ENCODE results near the gene DNAJC11.
A peak's percentile ranks its signal among the peaks of the same experiment; 100 is the strongest.

Gene DNAJC11

GRCh38 chr1:6624710-6625583 lies 76.7 kb downstream of the DNAJC11 start, which contains the start of gene THAP3:
Gene THAP3, plus strand, starts transcription at chr1:6624868. Its CDS starts 351 bp downstream, at chr1:6625219.
- peak within 1 kb of the TSS; percentile 84 for H3K9ac ChIP-seq (ENCODE audit: low read depth, low read length)
- ATAC-seq (ENCODE audit: insufficient read depth, low read depth) = peak; percentile 96
- peak within 1 kb of the TSS; percentile 59 for H3K27ac ChIP-seq (ENCODE audit: low read length)
- H3K9me3 ChIP-seq (ENCODE audit: insufficient read depth, low read length, severe bottlenecking) = no peaks in the 10 kb centered on the region
- H2AFZ ChIP-seq (ENCODE audit: low read depth, low read length) = peak within 1 kb of the TSS; percentile 73
- peaks cover 61% of the 10 kb centered on the region for H3K79me2 ChIP-seq (ENCODE audit: insufficient read depth, low read length)
- H3K36me3 ChIP-seq (ENCODE audit: insufficient read depth, low read length) = peaks cover 77% of the 10 kb centered on the region
- peaks cover 25% of the 10 kb centered on the region for H3K4me1 ChIP-seq (ENCODE audit: insufficient read depth, low read length)
- peak within 1 kb of the TSS; percentile 76 for H3K4me2 ChIP-seq (ENCODE audit: insufficient read depth, low read length)
- TF ChIP-seq EZH2 (IDR thresholded peaks at IDR 0.05; ENCODE audit: borderline replicate concordance, low read depth, low read length, severe bottlenecking) (no peak), CTCF (IDR thresholded peaks at IDR 0.05; ENCODE audit: borderline replicate concordance, extremely low read depth, low read length, poor library complexity, severe bottlenecking) (peak; percentile 45)
- H4K20me1 ChIP-seq (ENCODE audit: insufficient read depth, low read length) = peaks cover 63% of the 10 kb centered on the region
- no peaks in the 10 kb centered on the region for H3K27me3 ChIP-seq (ENCODE audit: insufficient read depth, low read length, poor library complexity)
- peak; percentile 89 for DNase-seq
- peak within 1 kb of the TSS; percentile 49 to 70; a peak in 3 of 4 replicates for H3K4me3 ChIP-seq (ENCODE audit: low read depth in 1 of 2, low read length in 2 of 2)

- peaks cover 25% of the 10 kb centered on the region for H3K4me1 ChIP-seq (ENCODE audit: insufficient read depth, low read length)
- no peak overlapping the region for H3K4me2 ChIP-seq (ENCODE audit: insufficient read depth, low read length)
- no peak overlapping the region for H2AFZ ChIP-seq (ENCODE audit: low read depth, low read length)
- no peaks in the 10 kb centered on the region for H3K9me3 ChIP-seq (ENCODE audit: insufficient read depth, low read length, severe bottlenecking)
- peaks cover 78% of the 10 kb centered on the region for H3K36me3 ChIP-seq (ENCODE audit: insufficient read depth, low read length)
- H4K20me1 ChIP-seq (ENCODE audit: insufficient read depth, low read length) = peaks cover 63% of the 10 kb centered on the region
- peaks cover 64% of the 10 kb centered on the region for H3K79me2 ChIP-seq (ENCODE audit: insufficient read depth, low read length)
- H3K4me3 ChIP-seq (ENCODE audit: low read depth in 1 of 2, low read length in 2 of 2) = no peak overlapping the region
- ATAC-seq (ENCODE audit: insufficient read depth, low read depth) (no peak), DNase-seq (no peak)
- H3K27ac ChIP-seq (ENCODE audit: low read length) = no peak overlapping the region
- TF ChIP-seq EZH2 (IDR thresholded peaks at IDR 0.05; ENCODE audit: borderline replicate concordance, low read depth, low read length, severe bottlenecking) (no peak), CTCF (IDR thresholded peaks at IDR 0.05; ENCODE audit: borderline replicate concordance, extremely low read depth, low read length, poor library complexity, severe bottlenecking) (no peak)
- H3K9ac ChIP-seq (ENCODE audit: low read depth, low read length) = no peak overlapping the region
- H3K27me3 ChIP-seq (ENCODE audit: insufficient read depth, low read length, poor library complexity) = no peaks in the 10 kb centered on the region
These were observed 78.2 kb downstream of the DNAJC11 start for GRCh38 chr1:6623269-6623965.

- peaks cover 64% of the 10 kb centered on the region for H3K79me2 ChIP-seq (ENCODE audit: insufficient read depth, low read length)
These were observed 79.0 kb downstream of the DNAJC11 start for GRCh38 chr1:6622396-6623152.

More at GRCh38 chr1:6622396-6623152, 79.0 kb downstream of the DNAJC11 start:
- H3K4me1 ChIP-seq (ENCODE audit: insufficient read depth, low read length) = peaks cover 23% of the 10 kb centered on the region
- H3K4me3 ChIP-seq (ENCODE audit: low read depth in 1 of 2, low read length in 2 of 2) = no peak overlapping the region
- ATAC-seq (ENCODE audit: insufficient read depth, low read depth) (no peak), DNase-seq (no peak)
- no peak overlapping the region for H2AFZ ChIP-seq (ENCODE audit: low read depth, low read length)
- peaks cover 78% of the 10 kb centered on the region for H3K36me3 ChIP-seq (ENCODE audit: insufficient read depth, low read length)
- no peak overlapping the region for H3K9ac ChIP-seq (ENCODE audit: low read depth, low read length)
- H3K27ac ChIP-seq (ENCODE audit: low read length) = no peak overlapping the region
- H3K4me2 ChIP-seq (ENCODE audit: insufficient read depth, low read length) = no peak overlapping the region
- H4K20me1 ChIP-seq (ENCODE audit: insufficient read depth, low read length) = peaks cover 63% of the 10 kb centered on the region
- no peaks in the 10 kb centered on the region for H3K9me3 ChIP-seq (ENCODE audit: insufficient read depth, low read length, severe bottlenecking)
- no peak for TF ChIP-seq EZH2 (IDR thresholded peaks at IDR 0.05; ENCODE audit: borderline replicate concordance, low read depth, low read length, severe bottlenecking)
- no peaks in the 10 kb centered on the region for H3K27me3 ChIP-seq (ENCODE audit: insufficient read depth, low read length, poor library complexity)
